BE2C (cell line): Measurements from ENCODE around the gene PEDS1.
"Not testable (repeated sequence)": the region's sequence is repeated elsewhere in the genome, so short reads cannot be mapped to it uniquely, and the experiment has no call there.

Experiments used
- DNase-seq: peaks from one replicate; pipeline ENCODE4 v3.0.0-alpha.2; 2020
- H3K27me3 ChIP-seq: fragments of 250-450 bp; sonication (Bioruptor Pico); 2 replicates; pipeline ENCODE4 v1.5.1; 2020; ENCODE audit warnings: mild to moderate bottlenecking
- H3K36me3 ChIP-seq: fragments of 250-450 bp; sonication (Bioruptor Pico); 2 replicates; pipeline ENCODE4 v1.5.1; 2020; ENCODE audit warnings: mild to moderate bottlenecking
- H3K4me1 ChIP-seq: fragments of 250-450 bp; sonication (Bioruptor Pico); 2 replicates; pipeline ENCODE4 v1.5.1; 2020
- H3K4me3 ChIP-seq: 2 replicates; pipeline ENCODE4 v1.5.1; 2011; ENCODE audit warnings: low read depth, low read length
- H3K9me3 ChIP-seq: fragments of 250-450 bp; sonication (Bioruptor Pico); 2 replicates; pipeline ENCODE4 v1.5.1; 2020
- CTCF ChIP-seq: IDR thresholded peaks from 2 replicates; pipeline ENCODE4 v1.5.1; 2012; ENCODE audit warnings: mild to moderate bottlenecking, low read depth, low read length

Gene PEDS1

DNA sequence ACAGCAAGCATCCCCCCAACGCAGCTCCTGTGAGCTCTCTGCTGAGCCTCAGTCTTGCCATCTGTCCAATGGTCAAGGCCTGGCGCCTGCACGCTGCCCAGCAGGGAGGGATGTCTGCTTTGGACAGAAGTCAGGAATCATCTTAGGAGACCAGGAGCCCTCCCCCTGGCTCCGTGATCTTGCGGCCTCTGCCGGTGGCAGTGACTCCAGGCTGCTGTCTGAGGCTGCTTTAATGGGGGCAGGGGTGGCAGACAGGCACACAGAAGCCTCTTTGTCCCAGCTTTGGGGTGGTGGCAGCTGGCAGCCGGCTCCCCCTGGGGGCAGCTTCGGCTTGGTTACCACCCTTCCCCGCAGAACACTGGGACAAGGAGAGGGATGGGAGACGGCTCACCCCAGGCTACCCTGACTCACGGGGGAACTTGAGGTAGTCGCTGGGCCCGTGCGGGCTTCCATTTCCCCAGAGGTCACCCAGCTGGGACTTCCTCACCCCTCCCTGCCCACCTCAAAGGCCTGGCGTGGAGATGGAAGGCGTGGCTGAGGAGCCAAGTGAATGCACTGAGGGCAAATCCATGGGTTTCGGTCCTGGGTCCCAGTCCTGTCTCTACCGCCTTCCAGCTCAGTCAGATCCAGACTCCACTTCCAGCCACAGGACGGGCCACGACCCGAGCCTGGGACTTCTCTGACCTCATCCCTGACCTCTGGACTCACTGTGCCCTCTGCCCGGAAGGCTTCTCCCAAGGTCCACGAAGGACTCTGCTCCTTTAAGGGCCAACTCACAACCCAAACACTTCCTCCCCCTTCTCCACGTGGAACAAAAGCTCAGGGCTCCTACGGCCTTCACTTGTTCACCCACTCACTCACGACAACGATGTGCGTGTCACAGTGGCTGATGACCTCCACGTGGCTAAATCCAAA, 14.8 kb downstream of the PEDS1 start:
- no peaks in the 10 kb centered on the region for H3K9me3 ChIP-seq
- H3K4me3 ChIP-seq = no peak overlapping the region
- no peaks in the 10 kb centered on the region for H3K4me1 ChIP-seq
- no peak for DNase-seq
- H3K36me3 ChIP-seq = peaks cover 40% of the 10 kb centered on the region
- TF ChIP-seq CTCF = 0 out of 2 replicates have a peak, but pooled peaks have one; percentile 13
- no peaks in the 10 kb centered on the region for H3K27me3 ChIP-seq

DNA sequence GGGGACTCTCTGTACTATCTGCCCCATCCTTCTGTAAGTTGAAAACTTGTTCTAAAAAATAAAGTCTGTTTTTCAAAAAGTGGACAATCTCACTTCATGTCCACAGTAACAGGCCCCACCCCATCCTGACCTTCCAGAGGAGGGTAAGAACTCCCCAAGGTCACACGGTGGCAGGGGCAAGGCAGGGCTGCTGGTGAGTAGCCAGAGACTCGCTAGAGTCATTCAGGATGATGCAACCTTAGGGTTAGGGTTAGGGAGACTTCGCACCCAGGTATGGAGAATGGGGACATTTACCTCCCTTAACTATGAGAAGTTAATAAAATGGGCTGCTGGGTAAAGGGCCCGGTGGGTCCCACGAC, 15.4 kb downstream of the PEDS1 start:
- Histone ChIP-seq H3K36me3 (peaks cover 40% of the 10 kb centered on the region), H3K4me1 (no peaks in the 10 kb centered on the region), H3K9me3 (no peaks in the 10 kb centered on the region), H3K27me3 (no peaks in the 10 kb centered on the region), H3K4me3 (no peak overlapping the region)
- DNase-seq = no peak
- TF ChIP-seq CTCF = no peak

- not testable (repeated sequence) for H3K9me3 ChIP-seq, H3K27me3 ChIP-seq, H3K4me3 ChIP-seq, H3K4me1 ChIP-seq, DNase-seq
- H3K36me3 ChIP-seq = peaks cover 39% of the 10 kb centered on the region
Observed at GRCh38 chr20:50137702-50138101, 15.8 kb downstream of the PEDS1 start.

DNA sequence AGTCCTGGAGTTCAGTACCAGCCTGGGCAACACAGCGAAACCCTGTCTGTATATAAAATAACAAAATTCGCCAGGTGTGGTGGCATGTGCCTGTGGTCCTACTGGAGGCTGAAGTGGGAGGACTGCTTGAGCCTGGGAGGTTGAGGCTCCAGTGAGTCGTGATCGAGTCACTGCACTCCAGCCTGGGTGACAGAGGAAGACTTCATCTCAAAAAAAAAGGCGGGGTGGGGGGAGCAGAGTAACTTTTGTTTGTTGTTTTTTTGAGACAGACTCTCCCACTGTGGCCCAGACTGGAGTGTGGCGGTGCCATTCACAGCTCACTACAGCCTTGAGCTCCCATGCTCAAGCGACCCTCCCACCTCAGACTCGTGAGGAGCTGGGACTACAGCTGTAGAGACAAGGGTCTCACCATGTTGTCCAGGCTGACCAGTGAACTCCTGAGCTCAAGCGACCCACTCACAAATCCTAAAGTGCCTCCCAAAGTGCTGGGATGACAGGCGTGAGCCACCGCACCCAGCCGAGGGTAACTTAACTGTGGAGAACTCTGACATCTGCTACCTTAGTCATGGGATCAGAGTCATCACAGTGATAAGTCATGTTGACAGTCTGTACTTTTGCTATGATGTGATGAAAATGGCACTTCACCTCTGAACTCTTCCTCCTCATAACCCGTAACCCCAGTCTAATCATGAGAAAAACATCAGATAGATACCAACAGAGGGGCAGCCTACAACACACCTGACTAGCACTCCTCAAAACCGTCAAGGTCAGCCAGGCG, 16.5 kb downstream of the PEDS1 start:
- Histone ChIP-seq H3K36me3 (peaks cover 39% of the 10 kb centered on the region), H3K9me3 (no peaks in the 10 kb centered on the region), H3K4me3 (no peak overlapping the region), H3K4me1 (no peaks in the 10 kb centered on the region), H3K27me3 (no peaks in the 10 kb centered on the region)
- TF ChIP-seq CTCF = no peak
- no peak for DNase-seq

DNA sequence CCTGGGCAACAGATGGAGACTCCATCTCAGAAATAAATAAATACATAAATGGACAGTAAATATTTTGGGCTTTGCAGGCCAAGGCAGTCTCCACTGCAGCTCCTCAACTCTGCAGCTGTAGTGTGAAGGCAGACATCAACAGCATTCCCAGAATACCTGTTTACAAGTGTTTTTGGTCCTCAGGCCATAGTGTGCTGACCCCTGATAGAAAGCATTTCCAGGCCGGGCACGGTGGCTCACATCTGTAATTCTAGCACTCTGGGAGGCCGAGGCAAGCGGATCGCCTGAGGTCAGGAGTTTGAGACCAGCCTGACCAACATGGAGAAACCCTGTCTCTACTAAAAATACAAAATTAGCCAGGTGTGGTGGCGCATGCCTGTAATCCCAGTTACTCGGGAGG, 18.4 kb downstream of the PEDS1 start:
- not testable (repeated sequence) for H3K9me3 ChIP-seq, H3K27me3 ChIP-seq, H3K4me1 ChIP-seq, H3K4me3 ChIP-seq, DNase-seq
- H3K36me3 ChIP-seq = peaks cover 39% of the 10 kb centered on the region

DNA sequence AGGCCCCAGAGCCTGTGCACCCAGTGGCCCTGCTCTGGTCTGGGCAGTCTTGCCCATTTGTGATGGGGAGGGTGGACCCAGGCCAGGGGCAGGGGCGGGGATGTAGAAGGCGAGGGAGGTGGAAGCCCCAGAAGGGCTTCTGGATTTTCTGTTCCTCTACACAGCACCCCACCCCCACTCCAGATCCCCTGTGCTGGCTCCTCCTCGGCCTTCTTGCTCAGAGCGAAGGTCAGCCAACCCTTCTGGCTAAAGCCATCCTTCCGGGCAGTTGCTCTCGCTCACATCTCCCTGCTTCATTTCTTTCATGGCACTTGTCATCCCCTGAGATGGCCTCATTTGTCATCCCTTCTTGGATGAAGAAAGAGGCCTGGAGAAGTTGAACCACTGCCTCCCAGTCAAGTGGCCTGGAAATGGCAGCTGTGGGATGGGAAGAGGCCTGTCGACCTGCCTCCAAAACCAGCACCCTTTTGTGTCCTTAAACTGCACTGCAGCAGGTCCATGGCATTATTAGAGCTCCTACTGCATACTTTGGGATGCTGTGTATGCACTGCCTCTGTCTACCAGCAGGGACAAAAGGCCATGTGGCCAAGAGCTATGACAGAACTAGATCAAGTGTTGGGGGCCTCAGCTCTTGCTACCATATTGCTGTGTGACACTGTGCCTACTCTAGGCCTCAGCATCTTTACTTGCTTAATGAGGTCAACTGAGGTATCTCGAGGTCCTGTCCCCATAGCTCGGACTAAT, 19.9 kb downstream of the PEDS1 start:
- Histone ChIP-seq H3K9me3 (no peaks in the 10 kb centered on the region), H3K27me3 (no peaks in the 10 kb centered on the region), H3K36me3 (peaks cover 49% of the 10 kb centered on the region), H3K4me1 (no peaks in the 10 kb centered on the region), H3K4me3 (no peak overlapping the region)
- TF ChIP-seq CTCF = peak; percentile 40
- no peak for DNase-seq
